Measurements from ENCODE around the gene COMTD1.

Gene COMTD1

DNA sequence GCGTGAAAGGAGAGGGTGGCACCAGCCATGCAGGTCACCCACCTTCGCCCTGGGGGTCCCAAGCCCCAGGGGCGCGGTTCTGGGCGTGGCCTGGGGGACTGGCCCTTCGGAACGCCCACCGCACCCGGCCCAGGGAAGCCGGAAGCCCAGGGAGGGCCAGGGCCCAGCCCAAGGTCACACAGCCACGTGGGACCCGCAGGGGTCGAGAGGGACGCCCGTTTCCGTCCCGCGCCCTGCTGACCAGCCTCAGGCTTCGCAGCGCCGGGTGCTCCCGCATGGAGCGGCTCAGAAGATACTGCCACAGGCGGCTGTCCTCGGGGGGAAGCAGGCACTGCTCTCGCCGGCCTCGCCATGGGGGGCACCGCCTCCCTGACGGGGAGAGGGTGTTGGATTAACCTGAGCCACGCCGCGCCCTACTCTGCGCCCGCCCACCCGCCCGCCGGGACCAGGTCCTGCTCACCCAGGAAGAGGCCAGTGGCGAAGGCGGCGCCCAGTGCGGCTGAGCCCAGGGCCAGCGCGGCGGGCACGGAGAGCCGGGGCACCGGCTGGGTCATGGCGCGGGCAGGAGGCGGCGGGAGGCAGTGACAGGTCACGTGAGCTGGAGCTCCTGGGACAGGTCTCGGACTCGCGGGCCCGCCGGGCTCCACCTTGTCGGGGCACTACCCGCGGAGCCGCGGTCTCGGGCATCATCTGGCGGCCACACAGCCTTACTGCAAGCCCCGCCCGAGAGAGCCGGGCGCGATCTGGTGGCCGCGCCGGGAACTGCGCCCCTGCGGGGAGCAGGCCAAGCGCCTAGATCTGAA lies at the start of gene COMTD1:
TSS of gene COMTD1 (minus strand) at position 583 of the 803 bp plus-strand sequence. CDS start at position 554, 29 bp downstream.
- DNase-seq (ENCODE audit: low read depth in 1 of 2, low spot score in 1 of 2), result peak; percentile 91 to 92

DNA sequence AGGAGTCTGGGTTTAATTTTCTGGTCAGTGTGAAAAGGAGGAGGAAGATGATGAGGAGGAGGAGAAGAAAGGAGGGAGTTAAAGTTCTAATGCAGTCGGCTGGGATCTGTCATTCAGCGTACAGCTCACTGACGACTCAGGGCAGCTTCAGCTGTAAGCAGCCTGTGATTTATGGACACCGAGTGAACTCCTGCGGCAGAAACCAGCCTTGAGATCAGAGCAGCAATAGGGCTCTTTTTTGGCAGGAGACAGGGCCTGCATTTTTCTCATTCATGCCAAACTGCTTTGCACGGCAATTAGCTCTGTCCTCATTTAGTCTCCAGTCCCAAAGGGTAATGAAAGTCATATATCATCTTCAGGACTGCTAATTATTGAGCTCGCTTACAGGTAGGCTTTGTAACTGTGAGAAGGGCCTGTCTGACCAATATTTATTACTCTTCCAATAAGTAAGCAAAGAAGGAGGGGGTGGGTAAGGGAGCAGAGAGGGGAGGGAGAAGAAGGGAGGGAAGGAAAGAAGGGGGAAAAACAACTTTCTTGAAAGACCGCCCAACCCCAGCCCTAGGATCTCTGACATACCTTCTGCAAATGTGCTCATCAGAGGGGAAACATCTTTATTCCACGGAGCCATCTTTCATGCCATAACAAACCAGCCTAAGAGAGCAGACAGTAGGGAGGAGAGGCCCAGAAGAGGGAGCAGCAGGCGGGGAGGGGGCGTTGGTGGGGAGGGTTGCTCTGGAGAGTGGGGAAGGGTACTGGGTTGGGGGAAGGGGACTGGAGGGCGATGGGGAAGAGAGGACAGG lies 48.1 kb upstream of the COMTD1 start:
- DNase-seq (ENCODE audit: low read depth in 1 of 2, low spot score in 1 of 2), result no peak

DNA sequence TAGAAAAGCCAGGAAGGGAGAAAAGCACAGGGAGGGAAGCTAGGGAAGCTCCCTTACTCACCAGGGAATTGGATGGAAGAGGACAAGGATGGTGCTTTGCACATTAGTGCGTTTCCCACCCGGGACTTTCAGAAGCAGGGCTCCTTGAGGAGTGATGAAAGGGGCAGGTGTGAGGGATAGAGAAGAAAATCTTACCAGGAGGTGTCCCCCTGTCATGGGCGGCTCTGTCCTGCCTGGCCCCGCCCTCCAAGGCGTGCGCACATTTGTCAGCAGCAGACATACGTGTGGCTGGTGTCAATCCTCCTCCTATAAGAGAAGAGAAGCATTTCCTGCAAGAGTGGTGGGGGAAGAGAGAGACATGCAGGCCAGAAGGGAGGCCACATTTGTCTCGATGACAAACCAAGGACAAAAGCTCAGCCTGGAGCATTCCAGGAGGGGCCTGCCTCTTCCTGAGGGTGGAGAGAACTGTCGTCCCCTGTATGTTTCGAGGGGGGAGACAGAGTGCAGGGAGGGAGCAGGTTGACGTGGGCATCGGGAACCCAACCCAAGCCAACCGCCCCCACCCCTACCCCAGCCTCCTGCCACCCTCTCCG lies 47.4 kb upstream of the COMTD1 start:
- no peak for DNase-seq (ENCODE audit: low read depth in 1 of 2, low spot score in 1 of 2)

DNA sequence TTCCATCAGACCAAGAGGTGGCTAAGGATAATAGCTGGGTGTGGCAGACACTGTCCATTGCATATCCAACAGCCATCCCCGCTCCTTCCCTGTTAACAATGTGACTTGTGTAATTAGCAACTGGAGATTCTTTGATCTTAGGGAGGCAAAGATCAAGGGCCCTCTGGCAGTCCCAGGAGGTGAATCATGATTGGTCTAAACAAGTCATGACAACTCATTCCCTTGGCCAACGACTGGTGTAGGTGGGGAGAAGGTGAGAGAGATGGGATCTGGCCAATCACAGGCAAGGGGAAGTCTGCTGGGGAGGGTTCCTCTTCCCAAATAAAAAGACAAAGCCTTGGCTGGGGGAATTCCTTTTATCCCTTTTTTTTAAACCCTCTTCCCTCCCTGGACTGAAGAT lies 46.2 kb upstream of the COMTD1 start:
- no peak for DNase-seq (ENCODE audit: low read depth in 1 of 2, low spot score in 1 of 2)

DNA sequence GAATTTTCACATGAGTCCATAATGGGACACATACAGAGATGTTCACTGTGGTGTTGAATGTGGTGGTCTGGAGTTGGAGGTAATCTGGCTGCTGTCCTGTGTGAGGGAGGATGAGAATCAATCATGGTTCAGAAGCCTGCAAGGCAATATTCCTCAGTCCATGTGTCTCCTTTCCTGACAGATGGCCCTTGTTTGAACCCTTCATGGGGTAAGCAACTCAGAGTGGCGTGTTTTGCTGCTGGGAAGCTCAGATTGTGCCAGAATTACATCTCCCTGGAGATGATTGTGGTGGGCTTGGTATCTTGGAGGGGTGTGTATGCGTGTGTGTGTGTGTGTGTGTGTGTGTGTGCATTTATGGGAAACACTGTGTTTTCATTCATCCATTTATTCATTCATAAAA lies 44.5 kb upstream of the COMTD1 start:
- no peak for DNase-seq (ENCODE audit: low read depth in 1 of 2, low spot score in 1 of 2)

DNA sequence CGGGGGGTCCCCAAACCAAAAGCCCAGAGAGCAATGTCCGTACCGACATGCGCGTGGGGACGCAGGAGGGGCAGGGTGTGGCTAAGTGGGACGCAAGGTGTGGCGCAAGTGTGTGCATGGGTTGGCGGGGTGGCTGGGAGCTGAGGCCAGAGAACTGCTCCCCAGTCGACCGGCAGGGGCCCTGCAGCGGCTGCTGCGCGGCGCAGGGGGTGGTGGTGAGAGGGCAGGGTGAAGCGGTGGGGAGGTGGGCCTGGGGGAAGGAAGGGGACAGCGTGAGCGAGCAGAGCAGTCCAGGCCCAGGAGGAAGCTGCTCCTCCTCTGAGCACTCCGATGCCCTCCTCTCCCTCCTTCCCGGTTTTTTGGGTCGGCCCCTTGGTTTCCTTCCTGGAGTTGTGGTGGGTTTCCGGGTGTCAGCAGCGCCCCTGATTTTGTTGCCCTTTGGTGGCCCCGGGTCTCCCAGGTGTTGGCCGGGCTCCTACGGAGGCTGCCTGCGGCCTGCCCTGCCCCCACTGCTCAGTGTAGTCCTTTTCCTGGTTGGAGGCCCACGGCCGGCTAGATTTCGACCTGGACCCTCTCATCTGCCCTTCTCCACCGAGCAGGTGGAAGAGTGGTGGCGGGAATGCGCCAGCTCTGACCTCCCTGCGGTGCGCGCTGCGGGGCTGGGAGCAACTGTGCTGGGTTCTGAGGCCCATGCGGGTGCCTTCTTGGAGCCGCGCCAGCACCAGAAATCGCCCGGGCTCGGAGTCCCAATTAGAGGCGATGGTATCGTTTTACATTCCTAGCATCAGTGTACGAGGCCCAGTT lies 40.5 kb upstream of the COMTD1 start:
- DNase-seq (ENCODE audit: low read depth in 1 of 2, low spot score in 1 of 2), result no peak

DNA sequence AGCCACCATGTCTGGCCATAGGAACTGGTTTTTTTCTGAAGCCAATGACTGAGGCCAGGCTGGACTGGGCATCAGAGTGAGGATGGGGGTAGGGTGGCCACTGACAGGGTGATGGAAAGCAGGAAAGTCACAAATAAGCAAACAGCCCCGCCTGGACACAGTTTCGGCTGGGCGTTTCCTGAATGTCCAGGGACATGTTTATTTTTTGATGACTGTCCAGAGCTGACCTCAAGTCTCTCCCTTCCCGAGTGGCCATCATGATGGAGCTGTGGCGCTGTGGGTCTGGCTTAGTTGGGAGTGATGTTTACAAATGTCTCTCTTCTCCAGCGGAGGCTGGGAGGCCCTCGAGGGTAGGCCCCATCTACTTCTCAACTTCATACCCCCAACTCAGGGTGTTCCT lies 37.1 kb upstream of the COMTD1 start:
- DNase-seq (ENCODE audit: low read depth in 1 of 2, low spot score in 1 of 2), result no peak

DNA sequence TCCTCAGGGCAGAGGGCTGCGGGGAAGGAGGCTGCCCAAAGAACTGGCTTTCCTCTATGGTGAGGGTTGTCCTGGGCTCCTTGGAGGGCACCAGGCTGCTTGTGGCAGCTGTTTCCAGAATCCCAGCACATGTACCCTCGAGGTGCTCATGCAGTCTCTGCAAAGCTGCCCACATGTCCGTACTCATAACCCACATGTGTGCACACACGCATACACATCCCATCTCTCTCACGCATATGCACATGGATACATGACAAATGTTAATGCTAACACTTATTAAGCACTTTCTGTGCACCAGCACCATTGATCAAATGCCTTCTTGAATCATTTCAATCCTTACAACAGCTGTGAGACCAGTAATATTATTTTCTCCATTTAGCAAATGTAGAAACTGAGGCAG lies 36.3 kb upstream of the COMTD1 start:
- no peak for DNase-seq (ENCODE audit: low read depth in 1 of 2, low spot score in 1 of 2)

DNA sequence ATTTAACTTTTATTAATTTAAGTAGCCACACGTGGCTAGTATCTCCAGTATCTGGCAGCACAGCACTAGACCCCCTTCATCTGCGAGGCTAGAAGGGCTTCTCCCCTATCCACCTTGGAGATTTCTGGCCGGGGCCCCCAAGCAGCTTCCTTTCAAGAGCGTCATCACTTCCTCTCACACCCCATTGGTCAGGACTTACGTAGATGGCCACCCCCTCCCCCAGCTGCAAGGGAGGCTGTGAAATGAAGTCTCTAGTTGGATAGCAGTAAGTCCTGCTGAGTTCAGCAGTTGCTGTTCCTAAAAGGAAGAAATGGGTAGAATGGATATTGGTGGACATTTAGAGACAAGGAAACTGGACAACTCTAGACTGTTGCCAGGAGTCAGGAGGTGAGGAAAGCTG lies 33.8 kb upstream of the COMTD1 start:
- DNase-seq (ENCODE audit: low read depth in 1 of 2, low spot score in 1 of 2), result no peak

DNA sequence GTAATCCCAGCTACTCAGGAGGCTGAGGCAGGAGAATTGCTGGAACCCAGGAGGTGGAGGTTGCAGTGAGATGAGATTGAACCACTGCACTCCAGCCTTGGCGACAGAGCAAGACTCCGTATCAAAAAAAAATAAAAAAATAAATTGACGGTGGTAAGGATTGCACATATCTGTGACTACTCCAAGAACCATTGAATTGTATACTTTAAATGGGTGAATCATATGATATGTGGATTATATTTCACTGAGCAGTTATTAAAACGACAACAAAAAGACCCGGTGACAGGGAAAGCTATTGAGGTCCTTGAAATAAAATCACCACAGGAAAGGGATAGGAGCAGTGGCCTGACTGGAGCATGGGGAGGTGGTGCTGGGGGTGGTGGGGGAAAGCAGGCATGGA lies 31.2 kb upstream of the COMTD1 start:
- no peak for DNase-seq (ENCODE audit: low read depth in 1 of 2, low spot score in 1 of 2)

DNA sequence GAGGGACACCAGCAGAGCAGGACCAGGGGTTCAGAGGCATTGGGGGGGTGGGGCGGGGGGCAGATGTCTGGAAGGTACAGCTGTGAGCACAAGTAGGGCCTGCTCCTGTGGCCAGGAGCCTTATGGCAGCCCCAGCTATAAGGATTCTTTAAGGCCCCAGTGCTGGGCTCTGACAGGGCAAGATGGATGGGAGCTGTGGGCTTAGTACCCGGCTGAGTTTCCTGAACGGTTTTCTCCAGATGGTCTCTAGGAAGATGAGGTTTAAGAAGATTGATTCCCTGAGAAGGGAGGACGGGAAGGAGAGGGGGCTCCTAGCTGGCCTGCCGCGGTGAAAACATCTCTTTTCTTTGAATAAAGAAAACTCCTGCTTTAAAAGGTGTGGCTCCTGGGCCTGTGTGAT lies 30.1 kb upstream of the COMTD1 start:
- DNase-seq (ENCODE audit: low read depth in 1 of 2, low spot score in 1 of 2), result no peak

DNA sequence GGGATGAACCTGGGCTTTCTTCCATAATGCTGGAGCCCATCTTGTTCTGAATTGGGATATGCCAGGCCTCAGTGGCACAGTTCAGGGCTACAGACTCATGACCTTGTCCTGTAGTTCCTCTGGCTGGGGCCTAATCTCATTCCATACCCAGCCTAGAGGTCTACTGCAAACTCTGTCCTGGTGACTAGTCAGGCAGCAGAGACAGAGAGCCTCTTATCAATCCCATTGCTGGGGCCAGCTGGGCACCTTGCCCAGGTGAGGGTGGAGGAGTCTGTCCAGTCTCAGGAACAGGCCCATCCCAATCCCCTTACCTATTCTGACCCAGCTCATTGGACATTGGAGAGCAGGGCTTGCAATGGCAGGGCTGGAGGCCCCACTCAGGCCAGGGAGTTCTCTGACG lies 28.0 kb upstream of the COMTD1 start:
- DNase-seq (ENCODE audit: low read depth in 1 of 2, low spot score in 1 of 2), result no peak

DNA sequence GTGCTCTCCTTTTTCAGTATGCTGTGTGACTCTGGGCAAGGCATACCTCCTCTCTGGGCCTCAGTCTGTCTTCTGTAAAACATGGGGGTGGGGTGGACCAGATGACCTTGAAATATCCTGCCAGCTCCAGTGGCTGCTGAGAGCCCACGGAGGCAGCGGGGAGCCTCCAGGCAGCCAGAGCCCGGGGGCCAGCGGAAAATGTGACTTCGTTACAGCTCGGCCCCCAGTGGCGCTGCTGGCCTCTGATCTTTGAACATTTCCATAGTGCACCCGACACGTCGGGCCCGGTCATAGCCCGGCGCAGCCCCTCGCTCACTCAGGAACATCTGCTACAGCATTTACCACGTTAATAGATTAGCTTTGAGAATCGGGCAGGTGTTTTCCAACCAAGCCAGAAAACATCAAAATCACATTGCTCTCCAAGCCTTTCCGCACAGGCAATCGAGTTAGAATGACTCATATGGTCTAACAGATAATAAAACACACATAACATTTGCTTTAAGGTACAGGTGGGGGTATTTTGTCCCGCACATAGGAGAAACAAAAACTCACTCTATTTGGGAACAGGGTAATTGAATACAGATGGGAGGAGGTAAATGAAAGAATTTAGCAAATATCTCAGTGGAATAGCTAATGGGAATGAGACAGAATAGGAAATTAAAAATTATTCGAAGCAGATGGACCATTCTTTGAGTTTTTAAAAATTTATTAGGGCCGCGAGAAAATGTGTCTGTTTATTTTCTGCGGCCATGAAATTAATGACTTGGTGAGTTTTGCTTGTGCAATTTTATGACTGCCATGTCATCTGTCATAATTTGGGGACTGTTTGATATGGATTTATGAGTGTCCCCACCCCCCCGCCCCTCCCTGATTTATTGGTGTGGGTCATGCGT lies 26.3 kb upstream of the COMTD1 start:
- DNase-seq (ENCODE audit: low read depth in 1 of 2, low spot score in 1 of 2), result no peak

DNA sequence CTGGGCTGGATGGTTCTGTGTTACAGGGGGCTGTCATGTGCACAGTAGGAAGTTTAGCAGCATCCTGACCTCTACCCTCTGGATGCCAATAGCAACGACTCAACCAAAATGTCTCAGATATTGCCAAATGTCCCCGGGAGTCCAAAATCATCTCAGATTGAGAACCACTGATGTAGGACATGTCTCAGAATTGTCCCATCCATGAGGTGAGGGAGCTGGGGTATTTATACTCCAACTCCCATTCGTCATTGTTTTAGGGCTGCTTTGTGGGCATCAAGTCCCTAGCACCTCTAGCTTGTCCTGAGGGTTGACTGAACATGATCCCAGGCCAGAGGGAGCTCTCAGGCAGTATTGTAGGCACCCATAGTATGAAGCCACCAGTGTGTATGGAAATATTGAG lies 25.2 kb upstream of the COMTD1 start:
- DNase-seq (ENCODE audit: low read depth in 1 of 2, low spot score in 1 of 2), result no peak

DNA sequence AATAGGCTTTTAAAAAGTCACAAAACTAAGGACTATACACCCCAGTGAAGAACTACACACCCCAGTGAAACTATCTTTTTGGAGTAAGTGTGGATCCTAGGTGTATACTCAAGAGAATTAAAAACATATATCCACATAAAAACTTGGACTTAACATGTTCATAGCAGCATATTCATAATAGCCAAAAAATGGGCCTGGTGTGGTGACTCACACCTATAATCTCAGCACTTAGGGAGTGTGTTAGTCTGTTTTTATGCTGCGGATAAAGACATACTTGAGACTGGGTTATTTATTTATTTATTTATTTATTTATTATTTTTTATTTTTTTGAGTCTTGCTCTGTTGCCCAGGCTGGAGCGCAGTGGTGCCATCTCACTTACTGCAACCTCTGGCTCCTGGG lies 19.0 kb upstream of the COMTD1 start:
- DNase-seq (ENCODE audit: low read depth in 1 of 2, low spot score in 1 of 2), result no peak

DNA sequence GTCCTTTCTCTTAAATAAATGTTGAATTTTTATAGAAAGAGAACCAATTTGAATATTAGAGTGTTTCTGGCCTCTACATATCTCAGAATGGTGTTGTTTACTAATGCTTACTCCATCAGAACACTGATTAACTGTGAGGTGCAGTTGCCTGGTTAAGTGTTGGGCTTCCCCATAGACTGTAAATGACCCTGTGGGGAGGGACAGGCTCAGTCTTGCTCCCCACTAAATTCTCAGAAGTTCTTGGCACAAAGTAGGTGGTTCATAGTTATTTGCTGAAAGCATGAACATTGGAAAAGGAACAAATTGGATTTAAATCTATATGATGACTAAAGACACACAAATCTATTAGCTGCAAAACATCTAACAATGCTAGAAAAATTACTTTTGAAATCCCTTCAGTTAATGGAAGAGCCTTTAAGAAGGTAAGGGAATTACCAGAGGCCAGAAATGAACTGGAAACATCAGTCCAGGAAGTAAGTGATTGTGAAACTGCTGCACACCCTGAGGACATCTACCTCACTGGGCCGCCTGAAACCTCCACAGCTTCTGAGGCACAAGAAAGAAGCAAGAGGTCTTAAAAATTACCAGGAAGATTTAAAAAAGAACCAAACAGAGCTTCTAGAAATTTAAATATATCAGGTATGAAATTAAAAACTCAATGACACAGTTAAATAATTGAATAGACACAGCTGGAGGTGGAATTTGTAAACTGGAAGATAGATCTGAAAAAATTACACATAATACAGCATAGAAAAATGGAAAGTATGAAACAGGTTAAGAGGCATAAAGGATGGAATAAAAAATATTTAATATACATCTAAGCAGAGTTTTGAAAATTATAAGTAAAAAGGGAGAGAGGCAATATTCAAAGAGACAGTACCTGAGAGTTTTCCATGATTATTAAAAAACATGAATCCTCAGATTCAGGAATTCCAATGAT lies 17.8 kb upstream of the COMTD1 start:
- no peak for DNase-seq (ENCODE audit: low read depth in 1 of 2, low spot score in 1 of 2)

DNA sequence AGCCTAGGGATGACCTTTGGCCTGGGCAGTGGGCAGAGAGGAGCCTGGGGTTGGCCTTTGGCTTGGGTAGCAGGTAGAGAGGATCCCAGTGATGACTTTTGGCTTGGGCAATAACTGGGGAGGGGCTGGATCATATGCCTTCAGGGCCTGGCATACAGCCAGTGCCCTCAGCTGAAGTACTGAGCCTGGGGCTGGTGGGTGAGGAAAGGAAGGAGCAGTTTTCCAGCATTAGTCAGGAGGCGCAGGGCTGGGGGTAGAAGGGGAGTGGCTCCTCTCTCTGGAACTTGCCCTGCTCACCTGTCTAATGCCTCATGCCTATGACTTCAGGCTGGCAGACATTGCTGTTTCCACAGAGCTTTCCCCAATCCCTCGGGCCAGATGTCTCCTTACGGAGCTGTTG lies 15.2 kb upstream of the COMTD1 start:
- DNase-seq (ENCODE audit: low read depth in 1 of 2, low spot score in 1 of 2), result no peak

DNA sequence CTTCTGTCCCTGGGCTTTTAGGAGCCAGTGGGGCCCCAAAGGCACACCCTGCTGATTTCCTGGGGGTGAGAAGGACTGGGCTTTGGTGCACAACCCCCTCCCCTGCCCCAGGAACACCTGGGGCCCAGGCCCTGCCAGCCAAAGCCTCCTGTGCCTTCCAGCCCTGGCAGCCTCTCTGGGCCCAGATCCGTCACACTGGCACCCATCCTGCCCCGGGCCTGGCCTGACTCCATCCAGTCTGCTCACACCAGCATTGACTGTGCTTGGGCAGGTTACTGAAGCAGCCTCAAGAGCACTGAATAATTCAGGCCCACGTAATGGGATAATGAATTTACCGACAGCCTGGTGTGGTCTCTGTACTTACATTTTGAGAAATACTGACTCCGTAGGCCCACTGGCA lies 12.0 kb upstream of the COMTD1 start:
- DNase-seq (ENCODE audit: low read depth in 1 of 2, low spot score in 1 of 2), result no peak

DNA sequence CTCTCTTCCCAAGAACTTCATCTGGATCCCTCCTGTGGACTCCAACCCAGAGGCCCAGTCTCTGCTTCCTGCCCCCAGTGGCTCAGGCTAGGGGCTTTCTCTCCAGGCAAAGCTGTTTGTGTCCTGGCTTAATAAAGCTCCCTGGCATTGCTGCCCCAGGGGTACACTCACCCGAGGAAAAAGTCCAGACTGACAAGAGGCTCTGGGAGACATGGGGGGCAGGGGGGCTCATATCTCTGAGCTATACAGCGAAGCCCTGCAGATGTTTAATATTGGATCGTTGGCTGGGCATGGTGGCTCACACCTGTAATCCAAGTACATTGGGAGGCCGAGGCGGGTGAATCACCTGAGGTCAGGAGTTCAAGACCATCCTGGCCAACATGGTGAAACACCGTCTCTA lies 10.7 kb upstream of the COMTD1 start:
- no peak for DNase-seq (ENCODE audit: low read depth in 1 of 2, low spot score in 1 of 2)

All from stimulated activated CD4-positive, alpha-beta T cell treated with anti-CD3 and anti-CD28 coated beads, Interleukin-15, amount 100 ng/mL, for 1 hour (primary cell).